Activated T-cell treated with anti-CD3 and anti-CD28 coated beads for 4 hours (primary cell): ENCODE data around the gene BEGAIN.

Experiments
- DNase-seq: peaks from one replicate; pipeline ENCODE4 v3.0.0-alpha.2; 2020

Gene BEGAIN

DNA sequence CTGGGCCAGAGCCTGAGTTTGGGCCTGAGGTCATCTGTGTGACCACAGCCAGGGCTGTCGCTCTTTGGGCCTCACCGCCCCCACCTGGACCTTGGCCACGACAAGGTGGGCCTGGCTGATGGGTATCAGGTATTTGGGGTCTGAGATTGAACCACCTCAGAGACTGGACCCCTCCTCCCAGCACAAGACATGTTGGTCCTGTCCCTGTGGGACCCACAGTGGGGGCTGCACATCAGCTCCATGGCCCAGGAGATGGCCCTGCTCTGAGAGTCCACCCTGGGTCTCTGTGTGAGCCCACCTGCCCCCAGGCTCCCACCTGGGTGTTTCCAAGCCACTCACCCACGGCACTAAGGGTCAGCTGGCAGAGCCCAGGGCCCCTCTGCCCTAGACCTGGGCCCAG lies 20.6 kb downstream of the BEGAIN start:
- no peak for DNase-seq

DNA sequence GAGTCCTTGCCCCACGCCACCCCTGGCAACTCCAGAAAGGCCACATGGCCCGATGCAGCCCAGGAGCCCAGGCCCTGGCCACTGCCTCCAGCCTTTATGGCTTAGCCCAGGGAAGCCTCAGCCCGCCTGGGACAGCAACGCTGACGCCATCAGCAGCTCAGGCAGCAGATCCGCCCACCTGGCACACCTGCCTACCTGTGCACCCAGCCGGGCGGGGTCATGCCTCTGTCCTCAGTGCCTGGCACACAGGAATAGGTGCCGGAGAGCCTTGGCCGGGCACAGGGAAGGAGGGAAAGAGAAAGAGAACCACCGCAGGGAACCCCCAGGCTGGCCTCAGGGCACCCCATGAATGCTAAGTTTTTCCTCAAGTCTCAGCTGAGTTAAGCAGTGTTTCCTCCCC lies 21.1 kb downstream of the BEGAIN start:
- no peak for DNase-seq

DNA sequence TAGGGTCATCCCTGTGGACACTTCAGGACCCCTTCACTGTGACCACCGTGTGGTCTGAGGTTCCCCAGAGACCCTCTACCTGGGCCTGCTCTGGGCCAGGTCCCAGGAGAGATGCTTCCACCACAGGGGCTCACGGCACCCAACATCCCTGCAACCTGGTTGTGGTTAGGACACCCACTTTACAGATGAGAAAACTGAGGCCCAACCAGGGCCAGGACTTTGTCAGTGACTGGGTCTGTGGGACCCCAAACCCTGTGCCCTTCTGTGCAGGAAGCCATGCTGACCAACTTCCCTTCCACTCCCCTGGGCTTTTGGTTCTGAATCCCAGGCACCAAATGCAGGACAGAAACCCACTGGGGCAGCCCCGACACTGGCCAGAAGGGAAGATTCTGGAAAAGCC lies 21.6 kb downstream of the BEGAIN start:
- no peak for DNase-seq

DNA sequence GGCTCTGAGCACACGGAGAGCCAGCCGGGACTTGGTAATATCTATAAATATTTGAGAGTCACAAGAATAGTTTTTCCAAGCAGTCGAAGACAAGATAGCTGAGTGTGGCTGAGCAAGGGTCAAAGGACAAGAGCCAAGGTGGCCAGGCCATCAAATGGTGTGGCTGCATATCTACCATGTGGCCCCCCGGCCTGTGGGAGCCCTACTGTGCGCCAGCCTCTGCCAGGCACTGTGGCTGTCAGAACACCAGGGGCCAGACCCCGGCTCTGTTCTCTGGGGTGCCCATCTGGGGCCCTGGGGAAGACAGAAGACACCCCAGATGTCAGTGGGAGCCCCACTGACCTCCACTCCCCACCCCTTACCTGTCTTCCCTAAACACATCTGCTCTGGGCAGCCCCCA lies 22.7 kb downstream of the BEGAIN start:
- no peak for DNase-seq

DNA sequence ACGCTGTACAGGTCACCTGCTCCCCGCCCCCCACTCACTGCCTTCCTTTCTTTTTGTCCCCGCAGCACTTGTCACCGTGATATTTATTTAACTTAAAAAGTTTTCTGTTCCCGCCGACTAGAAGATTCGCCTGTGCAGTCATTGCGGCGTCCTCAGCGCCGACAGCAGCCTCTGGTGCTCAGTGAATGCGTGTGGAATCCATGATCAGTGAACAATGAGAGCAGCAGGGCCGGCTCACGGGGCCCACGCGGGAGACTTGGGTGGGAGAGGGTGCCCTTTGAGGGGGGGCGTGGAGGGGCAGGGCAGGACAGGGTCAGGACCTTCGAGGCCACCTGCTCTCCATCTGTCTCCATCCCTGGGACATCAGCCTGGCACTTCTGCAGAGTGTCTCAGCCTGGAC lies 24.5 kb downstream of the BEGAIN start:
- DNase-seq = no peak

DNA sequence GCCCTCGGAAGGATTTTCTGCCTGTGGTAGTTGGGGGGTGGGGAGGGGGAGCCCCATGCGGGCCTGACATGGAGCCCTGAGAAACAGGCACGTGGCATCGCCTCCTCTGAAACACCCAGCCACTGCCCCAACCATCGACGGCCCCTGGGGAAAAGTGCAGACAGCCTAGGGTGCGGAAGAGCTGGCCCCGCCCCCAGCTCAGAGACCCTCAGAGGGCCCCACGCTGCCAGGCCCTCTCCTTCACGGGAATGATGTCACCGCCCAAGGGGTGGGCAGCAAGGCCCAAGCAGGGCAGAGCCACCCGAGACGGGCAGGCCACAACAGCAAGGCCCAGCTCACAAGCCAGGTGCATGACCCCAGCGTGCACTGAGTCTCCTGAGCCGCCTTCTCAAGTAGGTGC lies 26.2 kb downstream of the BEGAIN start:
- DNase-seq = no peak

DNA sequence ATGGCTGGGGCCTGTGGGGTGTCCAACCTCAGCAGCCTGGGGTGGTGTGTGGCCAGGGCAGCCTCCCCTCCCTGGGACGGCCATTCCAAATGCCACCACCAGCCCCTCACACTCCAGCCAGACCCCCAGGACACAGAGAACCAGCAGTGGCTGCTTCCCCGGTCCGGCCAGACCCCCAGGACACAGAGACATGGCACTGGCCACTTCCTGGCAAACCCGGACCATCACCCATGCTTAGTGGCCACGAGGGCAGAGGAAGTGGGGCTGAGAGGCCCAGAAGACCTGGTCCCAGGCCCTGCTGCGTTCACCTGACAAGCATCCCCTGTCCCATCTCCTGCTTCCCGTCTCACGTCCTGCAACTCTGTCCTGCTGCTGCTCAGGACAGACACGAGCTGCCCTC lies 26.7 kb downstream of the BEGAIN start:
- no peak for DNase-seq

DNA sequence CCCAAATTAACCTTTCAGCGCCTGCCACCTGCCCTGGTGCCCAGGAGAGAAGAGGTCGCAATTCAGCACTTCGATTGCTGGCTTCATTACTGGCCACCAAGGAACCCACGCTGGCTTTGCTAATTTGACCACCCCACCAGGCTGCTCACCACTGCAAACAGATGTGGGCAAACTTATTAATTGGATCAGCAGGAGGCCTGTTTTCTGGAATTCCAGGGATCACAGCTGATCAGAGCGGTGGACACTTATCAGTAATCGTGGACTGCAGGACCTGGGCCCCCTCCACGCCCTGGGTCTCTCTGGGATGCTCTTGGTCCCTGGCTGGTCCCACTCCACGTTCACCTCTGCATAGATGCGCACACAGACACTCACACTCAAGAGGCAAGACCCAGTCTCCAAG lies 27.8 kb downstream of the BEGAIN start:
- no peak for DNase-seq

DNA sequence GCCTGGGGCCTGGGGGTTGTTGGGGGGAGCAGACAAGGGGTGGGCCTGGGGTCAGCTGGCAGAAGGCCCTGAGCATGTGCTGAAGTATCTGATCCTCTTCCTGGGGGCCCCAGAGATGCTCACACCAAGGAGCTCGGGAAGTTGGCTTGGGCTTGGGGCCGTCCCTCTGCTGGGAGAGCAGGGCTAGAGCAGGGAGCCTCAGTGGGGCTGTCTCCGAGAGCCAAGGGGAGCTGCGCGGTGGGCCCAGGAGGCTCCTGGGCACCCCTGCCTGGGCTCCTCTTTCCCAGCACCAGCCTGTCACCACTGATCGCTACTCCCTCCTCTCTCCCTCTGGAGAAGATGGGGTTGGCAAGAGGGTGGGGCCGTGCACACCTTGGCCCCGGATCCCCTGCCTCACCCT lies 28.3 kb downstream of the BEGAIN start:
- DNase-seq = no peak

DNA sequence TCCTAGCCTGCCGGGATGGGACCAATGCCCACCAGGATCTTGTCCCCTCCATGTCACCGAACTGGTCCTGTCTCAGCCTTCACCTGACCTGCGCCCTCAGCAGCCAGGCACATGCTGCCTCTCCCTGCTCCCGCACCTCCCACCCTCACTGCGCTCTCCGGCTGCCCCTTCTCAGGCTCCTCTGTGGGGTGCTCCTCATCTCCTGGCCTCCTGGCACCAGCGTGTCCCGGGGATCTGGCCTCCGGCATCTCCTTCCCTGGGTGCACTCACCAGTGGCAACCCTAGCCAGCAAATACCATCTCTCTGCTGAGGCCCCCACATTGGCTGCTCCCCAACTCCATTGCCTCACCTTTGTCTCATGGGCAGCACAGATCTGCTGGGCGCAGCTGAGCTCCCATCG lies 29.0 kb downstream of the BEGAIN start:
- DNase-seq = no peak

DNA sequence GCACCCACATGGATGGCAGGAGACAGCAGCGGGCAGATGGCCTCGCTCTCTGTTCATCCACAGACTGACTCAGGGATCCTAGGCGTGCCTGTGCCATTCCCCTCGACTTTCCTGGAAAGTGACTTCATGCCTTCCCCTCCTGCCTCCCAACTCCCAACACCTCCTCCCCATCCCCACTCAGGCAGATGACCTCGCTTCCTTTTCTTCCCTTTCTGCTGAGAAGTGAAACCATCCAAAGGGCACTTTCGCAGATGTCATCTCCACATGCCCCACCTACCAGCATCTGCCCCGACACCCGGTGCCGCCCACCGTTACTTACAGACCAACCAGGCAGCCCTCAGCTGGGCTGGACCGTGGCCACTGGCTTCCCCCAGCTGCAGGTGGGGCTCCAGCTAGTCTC lies 29.6 kb downstream of the BEGAIN start:
- no peak for DNase-seq

DNA sequence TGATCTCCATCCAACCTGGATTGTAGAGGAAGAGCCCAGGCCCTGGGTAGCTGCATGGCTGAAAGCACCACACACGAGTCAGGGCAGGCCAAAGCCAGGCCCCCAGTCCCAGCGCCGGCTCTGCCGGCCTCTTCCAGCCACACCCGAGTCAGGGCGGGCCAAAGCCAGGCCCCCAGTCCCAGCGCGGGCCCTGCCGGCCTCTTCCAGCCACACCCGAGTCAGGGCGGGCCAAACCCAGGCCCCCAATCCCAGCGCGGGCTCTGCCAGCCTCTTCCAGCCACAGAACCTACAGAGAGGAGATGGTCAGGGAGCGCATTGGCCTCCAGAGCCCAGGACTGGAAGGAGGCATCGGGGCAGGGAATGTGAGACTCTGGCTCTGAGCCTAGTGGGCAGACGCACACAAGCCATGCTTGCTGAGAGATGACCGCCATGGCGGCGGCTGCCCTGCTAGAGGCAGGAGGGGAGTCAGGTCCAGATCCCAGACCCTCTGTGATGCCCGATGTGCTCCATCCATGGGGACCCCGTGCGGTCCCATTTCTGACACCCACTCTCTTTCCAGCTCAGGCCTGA lies 30.2 kb downstream of the BEGAIN start:
- no peak for DNase-seq

DNA sequence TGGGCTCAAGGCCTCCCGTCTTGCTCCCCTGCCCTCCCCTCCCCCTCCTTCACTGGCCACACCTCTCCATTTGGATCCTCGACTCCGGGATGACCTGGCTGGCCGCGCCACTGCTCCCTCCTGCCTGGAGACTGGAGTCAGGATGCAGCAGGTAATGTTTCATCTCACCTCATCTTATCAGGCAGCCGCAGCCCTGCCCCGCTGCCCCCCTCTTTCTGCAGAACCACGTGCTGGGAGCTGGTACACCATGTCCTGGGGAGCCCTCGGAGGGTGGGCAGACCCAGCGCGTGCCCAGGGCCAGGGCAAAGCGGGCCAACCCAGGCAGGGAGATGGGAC lies 31.1 kb downstream of the BEGAIN start:
- DNase-seq = no peak

DNA sequence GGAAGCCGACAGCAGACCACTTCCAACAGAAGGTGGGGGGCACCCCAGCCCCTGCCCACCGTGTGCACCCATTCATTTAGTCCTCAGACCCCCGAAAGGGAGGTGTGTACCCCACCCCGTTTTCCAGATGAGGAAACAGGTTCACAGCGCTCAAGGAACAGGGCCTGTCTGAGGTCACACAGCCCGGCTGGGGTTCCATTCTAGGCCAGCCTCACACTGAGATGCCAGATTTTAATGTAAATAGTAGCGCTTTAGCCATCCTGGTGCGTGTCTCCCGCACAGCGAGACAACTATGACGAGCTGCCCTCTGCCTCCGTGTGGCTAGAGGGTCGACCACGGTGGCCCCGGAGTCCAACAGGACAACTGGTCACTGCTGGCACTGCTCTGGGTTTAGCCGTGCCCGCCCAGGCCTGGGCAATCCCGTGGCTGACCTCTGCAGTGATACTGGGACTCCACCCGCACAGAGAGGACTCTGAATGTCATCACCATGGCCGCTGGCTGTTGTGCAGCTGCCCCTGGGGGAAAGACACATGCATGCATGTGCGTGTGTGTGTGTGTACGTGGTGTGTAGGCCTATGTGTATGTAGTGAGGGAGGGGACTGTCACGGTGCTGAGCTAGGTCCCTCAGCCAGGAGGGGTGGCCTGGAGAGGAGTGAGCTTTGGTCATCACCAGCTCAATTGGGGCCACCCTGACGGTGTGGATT lies 31.6 kb downstream of the BEGAIN start:
- no peak for DNase-seq

DNA sequence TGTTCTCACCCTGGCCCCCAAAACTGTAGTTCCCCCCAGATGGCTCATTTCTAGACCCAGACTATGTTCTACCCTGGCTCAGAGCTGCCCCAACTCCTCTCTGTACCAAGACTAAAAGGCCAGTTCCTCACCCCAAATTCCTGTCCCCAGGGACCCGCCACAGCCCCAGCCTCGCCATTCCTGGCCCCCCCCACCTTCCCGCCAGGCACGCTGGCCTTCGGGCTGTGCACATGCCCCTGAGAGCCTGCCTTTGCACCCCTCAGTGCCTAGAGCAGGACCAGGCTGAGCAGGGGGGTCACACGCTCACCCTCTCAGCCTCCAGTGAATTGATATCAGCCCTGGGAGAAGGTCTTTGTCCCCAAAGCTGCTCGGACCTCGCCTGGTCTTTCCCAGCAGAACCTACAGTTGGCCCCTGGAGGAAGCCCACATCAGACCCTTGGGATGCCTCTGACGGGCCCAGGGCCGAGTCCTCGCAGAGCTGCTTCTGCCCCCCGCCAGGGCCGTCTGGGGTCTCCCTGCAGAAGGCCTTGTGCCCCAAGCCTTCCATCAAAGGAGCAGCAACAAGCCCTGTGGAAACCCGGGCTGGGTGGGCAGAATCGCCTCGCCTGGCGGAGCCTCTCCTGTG lies 32.4 kb downstream of the BEGAIN start:
- no peak for DNase-seq

DNA sequence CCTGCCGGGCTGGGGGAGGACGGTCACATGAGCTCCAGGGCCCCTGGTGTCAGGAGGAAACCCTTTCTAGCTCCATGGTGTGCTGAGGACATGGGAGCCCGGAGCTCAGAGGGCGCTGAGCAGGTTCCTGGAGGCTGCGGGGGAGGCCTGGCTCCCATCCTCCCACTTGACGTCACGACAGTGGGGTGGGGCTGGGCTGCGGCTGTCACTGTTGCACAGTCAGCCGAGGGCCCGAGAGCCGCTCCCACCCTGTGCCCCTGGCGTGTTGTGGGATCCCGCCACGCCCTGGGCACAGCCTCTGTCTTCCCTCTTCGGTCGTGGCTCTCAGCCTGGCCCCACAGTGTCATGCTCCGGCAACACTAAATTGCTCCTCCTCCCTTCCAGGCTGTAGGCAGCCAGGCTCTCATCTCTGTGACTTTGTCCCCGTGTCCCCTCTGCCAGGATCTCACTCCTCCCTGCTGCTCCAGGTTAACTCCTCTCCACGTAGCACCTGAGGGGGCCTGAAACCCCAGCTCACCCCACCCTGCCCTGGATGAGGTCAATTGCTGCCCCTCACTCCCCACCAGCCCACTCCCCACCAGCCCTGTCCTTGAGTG lies 33.0 kb downstream of the BEGAIN start:
- DNase-seq = no peak

DNA sequence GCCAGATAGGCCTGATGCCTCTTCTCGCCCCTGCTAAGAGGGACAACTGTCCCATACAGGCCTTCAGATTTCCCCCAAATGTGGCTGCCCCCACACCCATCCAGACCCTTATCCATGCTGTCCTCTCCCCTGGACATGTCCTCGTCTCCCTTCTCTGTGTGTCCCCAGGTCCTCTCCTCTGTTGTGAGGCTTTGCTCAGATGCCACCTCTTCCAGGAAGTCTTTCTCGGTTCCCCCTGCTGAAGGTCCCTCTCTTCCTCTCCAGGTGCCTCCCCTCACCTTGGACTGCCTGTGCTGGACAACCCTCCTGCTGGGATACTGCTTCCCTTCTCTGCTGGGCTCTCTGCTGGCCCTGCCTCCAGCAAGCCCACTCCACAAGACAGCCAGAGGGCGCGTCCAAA lies 33.7 kb downstream of the BEGAIN start:
- DNase-seq = no peak

DNA sequence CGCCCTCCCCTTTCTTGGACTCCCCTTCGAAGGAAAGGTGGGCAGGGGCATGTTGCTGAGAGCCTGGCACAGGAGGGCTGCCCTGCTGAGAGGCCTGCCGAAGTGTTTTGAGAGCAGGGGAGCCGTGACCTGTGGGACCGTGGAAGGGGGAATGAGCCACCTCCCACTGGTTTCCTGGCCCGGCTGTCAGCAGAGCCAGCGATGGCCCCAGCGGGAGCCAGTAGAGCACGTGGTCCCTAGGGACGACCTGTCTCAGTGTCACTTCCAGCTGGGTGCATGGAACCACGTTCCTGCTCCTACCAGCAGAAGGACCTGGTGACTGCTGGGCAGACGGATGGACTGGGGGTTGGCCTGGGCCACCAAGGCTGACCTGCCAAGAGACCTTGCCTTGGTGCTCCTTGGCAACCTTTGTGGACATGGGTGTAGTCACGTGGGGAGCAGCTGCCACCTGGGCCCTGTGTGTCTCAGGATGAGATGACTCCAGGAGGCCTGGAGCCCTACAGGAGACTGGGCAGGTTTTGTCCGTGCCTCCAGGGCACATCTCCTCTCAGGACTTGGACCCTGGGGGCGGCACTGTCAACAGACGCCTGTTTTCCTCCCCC lies 34.6 kb downstream of the BEGAIN start:
- no peak for DNase-seq

DNA sequence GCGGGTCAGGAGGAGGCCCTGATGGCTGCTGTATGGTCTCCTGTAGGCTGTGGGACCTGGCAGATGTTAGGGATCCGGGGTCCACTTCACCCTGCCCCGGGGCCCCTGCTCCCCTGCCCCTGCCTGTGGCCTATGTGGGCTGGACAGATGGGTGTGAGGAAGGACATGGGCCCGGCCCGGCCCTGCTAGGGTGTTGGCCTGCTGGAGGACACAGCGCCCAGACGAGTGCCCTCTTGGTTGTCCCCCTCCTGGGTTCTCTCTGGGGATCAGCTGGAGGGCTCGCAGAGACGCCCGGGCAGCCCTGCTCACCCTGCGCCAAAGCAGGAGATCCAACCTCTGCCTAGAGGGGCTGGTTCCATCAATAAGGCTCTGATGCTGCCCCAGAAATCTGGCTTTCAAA lies 36.2 kb downstream of the BEGAIN start:
- no peak for DNase-seq

DNA sequence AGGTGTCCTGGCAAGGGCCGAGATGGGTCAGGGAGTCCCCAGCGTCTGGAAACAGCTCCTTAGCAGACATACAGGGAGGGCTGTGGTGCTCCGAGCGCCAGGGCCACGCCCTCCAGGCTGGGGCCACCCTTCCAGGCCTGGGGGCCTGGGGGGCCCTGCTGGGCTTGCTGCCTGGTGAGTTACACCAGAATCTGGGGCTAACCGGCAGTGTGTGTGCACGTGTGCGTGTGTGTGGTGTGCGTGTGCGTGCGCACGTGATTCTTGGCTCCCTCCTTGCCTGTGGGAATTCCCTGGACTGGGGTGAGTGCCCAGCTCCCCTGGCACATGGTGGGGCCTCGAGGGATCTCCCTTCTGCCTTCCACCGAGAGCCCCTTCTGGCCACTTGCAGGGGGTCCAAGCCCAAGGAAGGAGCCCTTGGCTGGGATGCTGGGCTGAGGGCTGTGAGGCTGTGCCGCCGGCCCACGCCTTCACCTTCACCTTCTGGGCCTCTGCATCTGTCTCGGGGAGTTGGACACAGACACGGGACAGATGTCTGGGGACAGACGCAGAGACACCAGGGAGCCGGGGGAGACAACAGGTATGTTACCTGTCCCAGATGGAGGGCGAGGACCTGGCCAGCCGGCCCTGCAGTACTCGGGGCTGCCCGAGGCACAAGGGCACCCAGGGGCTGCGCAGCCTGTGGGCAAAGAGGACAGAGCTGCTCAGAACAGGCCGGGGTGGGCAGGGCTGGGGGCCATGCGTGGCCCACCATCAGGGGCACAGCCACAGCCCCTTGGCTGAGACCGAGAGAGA lies 37.2 kb downstream of the BEGAIN start:
- no peak for DNase-seq

DNA sequence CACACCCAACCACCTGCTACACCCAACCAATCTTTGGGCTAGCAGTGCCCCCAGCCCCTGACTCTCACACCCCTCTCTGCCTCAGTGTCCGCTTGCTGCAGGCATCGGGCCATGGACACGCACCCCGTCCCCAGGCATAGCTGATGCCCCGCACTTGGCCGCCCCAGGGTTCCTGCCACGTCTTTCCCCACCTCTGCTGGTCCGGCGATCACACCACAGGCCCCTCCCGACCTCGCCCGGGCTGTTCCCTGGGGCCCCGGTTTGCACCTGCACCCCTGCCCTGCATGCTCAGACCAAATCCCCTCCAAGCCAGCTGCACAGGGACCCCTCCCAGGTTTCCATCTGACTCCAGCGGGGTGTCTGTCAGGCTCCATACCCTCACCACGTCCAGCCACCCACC lies 38.3 kb downstream of the BEGAIN start:
- DNase-seq = no peak

DNA sequence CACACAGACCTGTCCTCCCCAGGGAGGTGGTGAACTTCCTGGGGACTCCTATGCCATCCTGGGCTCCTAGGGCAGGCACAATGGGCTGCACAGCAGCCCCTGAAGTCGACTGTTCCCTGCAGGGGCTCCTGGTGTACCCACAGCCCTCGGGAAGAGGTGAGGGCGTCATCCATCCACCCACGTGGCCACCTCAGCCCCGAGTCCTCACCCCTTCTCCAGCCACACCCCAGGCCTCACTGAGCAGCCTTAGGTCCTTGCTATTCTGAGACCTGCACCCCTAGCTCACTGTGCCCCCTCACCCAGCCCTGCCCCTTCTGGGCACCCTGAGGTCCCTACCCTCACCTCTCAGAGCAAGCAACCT lies 38.9 kb downstream of the BEGAIN start:
- no peak for DNase-seq

DNA sequence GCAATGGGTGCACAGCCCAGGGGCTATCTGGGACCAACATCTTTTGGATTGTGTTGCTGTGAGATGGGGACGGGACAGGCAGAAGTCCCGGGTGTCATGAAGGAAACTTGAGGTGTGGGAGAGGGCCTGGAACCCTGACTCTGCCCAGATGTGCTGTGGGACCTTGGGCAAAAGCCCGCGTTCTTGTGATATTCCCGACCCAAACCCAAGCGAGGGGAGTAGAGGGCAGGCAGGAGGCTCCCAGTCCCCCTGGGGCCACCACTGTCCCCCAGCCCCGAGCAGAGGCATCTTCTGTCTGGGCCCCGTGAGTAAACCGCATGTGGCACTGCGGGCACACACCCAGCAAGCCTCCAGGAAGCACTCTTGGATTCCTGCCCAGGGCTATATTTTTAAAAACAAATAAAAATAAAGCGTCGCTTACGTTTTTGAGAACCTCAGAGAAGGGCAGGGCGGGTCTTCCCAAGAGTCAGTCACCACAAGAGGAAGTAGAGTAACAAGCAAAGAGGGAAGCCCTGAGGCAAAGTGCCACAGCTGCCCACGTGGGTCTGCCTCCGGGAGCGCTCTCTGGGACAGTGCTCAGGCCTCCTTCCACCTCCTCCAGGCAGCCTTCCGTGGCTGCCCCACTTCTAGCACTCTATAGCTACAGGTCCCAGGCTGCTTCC lies 39.5 kb downstream of the BEGAIN start:
- no peak for DNase-seq
